Muscle of arm (tissue), 12 donors: ENCODE results near the gene SERINC2. TPM values are rescaled to one million over a fixed set of nuclear protein-coding genes. Genes with fewer than 3 reads are reported as not detected.
A peak's percentile ranks its signal among the peaks of the same experiment; 100 is the strongest.

ENCODE experiments used
- DNase-seq: peaks from one replicate; pipeline ENCODE4 v3.0.0-alpha.2; 2013
- polyA plus RNA-seq, 12 donors: library from polyadenylated mRNA; unstranded; fragments of 120-200 nt; gene quantifications; one replicate each; pipeline ENCODE4 v1.2.1, GENCODE V29; 2013; ENCODE audit not compliant: insufficient read length in 12 of 12

The SERINC2 gene
- polyA plus RNA-seq, 12 donors: 23.6 to 44.2 (median 32.3) TPM; not detected in 1

DNA sequence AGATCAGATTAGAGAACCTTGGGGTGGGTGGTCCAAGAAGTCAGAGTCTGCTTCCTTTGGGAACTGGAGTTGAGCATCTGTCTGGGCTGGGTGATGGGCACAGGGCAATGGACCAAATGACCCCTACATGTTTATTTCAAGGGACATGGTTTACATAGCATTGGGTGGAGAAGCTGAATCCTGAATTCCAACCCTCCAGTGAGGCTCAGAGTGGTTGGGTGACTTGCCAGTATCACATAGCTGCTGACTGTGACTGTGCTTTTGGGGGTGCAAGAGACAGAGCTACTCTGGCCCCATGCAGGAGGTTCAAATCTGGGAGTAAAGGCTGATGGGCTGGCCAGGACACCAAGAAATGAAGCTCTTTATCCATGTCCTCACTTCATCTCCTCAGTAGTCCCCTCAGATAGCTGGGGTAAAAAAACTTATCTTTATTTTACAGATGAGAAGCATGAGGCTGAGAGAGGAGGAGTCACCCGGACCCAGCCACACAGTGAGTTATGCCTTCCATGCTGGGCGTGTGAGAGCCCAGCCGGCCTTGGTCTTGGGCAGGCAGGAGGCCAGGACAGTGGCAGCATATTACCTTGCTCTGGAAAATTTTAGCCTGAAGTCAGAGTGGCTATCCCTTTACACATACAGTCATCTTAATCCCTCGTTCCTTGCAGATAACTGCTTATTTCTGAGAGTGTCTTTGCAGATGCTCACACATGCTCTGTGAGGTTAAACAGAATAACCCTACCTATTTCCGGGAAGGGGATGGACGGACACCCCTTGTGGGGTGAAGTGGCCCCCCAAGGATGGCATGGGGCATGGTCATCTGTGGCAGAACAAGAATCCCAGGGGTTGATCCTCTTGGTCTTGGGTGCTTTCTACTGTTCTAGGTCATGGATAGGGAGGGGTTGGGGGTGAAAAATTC lies 2.8 kb upstream of the SERINC2 start:
- no peak for DNase-seq

DNA sequence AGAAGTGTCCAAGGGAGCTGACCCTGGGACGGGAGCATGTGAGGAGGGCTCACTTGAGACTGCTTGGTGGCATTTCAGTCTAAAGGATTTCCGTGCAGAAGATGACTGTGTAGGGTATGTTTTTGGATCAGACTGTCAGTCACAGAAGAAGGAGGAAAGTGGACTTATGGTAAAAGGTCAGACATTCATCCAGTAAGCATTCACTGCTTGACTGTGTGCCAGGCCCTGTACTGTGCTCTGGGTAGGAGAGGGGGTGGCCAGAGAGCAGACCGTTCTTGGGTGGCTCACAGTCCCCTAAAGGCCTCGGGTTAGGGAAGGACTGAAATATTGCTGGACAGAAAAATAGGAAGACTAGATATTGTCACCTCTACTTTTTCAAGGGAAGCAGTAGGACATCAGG lies 2.1 kb upstream of the SERINC2 start:
- DNase-seq: no peak

DNA sequence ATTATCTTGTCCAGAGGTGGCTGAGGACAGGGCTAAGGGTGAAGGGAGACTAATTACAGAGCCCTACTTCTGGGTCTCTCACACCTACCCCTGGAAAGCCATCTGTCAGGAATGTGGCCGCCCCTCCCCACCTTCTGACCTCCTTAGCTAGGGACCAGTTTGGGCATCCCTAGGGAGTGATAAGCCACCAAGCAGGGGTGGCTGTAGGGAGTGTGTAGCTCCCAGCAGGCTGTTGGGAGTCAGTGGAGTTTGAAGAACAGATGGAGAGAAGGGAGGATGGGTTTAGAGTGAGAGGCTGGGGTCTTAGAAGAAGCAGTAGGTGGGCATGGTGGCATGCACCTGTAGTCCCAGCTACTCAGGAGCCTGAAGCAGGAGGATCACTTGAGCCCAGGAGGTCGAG lies 808 bp upstream of the SERINC2 start:
- DNase-seq: no peak

DNA sequence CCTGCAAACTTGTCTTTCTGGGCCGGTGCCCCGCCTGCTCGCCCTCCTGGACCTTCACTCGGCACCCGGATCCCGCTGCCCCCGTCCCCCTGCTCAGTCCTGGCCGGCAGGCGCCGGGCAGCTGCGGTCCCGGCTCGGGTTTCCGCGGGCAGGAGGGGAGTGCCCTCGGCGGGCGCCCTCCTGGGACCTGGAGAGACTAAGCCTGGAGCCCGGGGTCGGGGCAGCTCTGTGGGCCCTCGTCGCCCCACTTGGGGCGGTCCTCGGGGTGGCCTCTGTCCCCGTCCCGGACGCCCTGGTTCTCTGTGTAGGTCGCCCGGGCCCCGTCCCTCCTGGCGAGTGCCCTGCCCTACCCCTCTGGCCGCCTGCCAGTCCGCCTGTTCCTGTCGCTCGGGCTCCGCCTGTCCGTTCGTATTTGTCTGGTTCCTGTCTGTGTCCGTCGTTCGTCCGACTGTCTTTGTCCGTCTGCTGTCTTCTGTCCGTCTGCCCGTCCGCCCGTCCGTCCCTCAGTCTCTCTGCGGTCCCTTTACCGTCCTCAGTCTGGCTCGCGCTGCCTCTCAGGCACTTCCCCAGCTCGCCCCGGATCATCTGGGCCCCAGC lies 490 bp downstream of the SERINC2 start:
- peak; percentile 65 for DNase-seq

DNA sequence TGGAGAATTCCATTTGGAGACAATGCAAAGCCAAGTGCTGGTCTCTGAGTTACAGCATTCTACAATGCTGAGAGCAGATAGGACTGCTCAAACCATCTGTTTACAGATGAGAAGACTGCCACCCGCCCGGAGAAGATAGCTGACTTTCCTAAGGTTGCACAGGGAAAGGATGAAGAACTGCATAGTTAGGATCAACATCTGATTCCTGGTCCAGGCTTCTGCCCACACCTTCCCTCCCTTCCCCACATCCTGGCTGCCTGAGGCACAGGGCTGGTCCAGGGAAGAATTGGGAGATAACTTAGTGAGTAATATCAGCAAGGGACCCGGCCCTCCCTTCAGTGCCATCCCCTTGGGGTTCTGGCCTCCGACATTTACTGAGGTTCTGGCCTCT lies 2.0 kb downstream of the SERINC2 start:
- DNase-seq: no peak

DNA sequence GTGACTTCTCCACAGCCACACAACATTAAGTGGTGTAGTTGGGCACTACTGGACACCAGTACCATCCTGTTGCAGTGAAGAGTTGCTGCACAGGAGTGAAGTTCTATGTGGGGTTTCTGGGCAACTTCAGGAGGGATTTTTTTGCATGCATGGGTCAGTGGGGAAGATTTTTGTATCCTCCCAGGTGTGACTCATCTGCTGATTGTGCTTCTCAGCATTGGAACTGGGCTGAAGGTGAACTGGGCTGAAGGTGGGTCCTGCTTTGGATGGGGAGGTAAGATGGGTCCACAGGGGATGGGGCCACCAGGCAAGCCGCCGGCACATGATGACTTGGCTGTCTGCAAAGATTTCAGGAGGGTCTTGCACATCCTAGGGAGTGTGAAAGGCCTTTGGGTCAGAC lies 2.6 kb downstream of the SERINC2 start:
- no peak for DNase-seq

DNA sequence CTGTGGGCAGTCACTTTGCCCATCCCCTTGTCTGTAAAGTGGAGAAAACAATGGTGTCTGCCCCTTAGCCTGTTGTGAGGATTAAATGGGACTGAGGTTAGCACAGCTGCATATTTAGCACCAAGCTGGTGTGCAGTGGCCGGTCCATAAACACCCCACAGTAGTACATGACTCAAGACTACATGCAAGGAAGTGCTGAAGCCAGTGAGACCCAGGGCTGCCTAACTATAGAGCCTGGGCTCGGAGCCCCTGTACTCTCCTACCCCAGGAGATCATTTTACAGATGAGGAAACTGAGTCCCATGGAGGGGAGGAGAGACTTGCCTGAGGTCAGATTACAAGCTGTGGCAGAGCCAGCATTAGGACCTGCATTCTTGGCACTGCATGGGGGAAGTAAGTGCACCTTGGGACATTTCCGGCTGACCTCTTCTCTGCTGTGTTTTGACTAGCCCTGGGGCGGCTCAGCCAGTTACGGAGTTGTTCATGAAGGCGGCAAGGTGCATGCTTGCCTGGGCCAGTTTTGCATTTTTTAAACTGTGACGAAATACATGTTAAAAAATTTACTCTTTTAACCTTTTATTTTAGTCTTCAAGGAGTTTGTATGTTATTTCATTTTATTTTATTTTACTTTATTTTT lies 3.2 kb downstream of the SERINC2 start:
- DNase-seq: no peak

DNA sequence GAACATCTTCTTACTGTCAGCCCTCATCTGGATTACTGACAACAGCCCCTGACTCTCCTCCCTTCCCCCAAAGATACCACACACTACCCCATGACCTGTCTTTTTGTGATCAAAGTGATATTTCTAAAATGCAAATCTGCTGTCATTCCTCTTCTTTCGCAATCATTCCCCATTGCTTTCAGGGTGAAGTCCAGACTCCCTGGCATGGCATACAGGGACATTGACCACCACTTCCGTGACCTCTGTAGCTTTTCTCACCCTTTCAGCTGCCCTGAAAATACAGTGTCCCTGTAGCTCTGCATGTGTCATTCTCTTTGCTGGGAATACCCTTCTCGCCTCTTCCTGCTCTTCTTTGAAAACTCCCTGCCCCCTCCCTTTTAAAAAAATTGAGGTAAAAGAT lies 4.1 kb downstream of the SERINC2 start:
- no peak for DNase-seq

DNA sequence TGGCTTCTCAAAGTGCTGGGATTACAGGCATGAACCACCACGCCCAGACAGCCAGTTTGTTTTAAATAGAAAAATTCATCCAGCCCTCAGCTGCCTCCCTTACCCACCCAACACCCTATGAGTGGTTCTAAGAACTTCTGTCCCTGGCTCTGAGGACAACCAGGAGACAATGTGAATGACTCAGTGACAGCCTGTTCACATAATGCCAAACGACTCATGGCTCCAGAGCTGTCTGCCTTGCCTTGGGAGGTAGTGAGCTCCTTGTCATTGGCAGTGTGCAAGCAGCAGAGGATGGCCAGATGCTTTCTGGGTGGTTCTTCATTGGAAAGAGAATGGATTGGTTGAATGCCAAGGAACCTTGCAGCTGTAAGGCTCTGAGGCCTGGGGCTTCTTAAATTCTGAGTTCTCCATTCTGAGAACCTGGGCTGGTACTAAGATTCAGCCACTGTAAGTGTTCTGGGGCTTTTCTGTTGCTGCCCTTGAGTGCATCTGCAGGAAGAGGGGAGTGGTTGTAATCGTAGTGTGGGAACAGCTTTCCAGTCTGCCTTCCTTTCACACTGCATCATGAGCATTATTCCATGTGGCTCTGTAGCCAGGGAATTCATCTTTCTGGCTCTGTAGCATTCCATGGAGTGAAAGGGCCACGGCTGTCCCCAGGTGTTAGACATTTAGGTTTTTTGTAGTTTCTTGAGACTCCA lies 5.8 kb downstream of the SERINC2 start:
- DNase-seq: no peak

DNA sequence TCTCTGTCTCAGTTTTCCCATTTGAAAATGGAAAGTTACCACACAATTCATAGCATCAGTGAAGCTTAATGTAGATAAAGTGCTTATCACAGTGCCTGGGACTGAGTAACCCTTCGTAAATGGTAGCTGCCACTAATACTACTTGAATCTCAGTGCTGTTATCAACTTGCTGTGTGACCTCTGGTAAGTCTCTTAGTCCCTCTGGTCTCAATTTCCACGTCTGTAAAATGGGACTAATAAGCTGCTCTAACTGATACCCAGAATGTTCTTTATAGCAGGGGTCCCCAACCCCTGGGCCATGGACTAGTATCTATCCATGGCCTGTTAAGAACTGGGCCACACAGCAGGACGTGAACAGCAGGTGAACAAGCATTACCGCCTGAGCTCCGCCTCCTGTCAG lies 7.7 kb downstream of the SERINC2 start:
- DNase-seq: no peak

DNA sequence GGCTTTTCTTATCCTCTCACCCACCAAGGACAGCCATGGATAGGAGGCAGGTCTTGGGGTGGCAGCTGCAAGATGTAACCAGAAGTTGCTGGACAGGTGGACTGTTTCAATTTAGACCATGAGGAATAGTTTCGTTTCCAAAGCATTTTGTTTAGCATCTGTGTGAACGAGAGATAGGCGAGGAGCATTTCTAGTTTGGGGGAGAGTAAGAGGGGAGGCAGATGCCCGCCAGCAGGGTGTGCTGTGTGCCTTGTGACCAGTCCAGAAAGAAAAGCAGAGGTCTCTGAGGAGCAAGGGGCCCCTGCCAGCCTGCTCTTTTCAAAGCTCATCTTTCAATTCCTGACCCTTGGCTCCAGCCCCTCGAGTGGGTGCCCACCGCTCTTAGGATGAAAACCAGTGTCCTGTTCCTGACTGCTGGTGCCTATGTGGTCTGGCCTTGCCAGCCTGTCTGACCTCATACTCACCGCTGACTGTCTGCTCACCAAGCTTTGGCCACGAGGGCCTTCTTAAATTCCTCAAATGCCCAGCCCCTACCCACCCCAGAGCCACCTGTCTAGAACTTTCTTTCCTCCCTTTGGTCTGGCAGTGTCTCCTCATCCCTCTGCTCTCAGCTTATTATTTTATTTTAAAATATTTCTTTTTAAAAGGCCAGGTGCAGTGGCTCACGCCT lies 8.5 kb downstream of the SERINC2 start:
- DNase-seq: no peak

DNA sequence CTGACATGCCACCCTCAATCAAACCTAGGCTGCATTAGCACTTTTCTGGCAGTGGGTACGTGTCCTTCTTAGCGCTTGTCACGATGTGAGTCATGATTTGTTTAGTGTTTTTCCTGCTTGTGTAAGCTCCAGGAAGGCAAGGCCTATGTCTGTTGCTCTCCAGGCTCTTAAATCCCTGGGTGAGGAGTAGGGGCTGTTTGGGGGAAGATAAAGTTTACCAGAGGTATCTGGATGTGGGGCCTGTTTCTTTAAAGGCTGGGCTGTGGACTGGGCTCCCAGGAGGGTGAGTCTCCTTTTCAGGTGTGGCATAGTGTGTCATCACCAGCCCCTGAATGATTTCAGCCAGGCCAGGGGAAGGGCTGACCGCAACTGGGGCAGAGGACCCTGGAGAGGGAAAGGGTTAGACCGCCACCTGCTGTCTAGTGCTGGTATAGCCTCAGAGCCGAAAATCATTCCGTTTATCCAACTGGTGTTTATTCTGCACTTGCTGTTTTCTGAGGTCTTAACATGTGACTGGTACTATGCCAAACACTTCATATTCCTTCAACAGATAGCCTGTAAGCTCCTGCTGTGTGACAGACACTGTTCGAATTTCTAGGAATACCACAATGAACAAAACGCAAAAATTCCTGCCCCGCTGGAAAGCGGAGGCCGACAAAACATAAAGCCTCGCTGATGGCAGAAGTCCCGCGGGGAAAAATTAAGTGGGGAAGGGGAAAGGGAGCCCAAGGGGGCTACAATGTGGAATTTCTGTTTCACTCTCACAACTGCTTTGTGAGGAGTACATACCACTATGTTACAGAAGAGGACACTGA lies 9.7 kb downstream of the SERINC2 start:
- peak; percentile 74 for DNase-seq

DNA sequence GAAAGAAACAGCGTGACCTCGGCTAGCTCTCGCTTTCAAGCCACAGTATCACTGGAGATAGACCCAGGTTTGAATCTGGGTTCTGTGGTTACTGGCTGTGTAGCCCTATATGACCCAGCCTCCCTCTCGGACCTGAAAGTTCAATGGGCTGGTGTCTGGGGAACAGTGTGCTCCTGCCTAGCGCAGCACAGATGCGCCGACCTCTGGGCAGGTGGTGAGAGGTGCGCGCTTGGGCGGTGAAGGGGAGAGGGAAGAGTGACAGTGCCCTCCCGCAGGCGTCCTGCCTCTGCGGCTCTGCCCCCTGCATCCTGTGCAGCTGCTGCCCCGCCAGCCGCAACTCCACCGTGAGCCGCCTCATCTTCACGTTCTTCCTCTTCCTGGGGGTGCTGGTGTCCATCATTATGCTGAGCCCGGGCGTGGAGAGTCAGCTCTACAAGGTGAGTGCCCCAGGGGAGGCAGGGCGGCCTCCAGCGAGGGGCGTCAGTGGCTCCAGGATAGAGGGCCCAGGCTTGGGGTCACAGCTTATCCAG lies 10.5 kb downstream of the SERINC2 start:
- DNase-seq: no peak

DNA sequence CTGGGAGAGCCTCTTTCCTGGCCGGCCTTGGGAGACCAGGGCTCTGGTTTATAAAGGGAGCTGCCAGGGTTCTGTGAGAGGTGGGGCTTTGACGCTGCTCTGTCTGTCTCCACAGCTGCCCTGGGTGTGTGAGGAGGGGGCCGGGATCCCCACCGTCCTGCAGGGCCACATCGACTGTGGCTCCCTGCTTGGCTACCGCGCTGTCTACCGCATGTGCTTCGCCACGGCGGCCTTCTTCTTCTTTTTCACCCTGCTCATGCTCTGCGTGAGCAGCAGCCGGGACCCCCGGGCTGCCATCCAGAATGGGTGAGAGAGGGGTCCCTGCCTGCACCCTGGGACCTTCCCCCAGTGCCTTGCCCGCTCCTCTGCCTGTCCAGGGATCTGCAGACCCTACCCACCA lies 11.6 kb downstream of the SERINC2 start:
- DNase-seq: no peak

DNA sequence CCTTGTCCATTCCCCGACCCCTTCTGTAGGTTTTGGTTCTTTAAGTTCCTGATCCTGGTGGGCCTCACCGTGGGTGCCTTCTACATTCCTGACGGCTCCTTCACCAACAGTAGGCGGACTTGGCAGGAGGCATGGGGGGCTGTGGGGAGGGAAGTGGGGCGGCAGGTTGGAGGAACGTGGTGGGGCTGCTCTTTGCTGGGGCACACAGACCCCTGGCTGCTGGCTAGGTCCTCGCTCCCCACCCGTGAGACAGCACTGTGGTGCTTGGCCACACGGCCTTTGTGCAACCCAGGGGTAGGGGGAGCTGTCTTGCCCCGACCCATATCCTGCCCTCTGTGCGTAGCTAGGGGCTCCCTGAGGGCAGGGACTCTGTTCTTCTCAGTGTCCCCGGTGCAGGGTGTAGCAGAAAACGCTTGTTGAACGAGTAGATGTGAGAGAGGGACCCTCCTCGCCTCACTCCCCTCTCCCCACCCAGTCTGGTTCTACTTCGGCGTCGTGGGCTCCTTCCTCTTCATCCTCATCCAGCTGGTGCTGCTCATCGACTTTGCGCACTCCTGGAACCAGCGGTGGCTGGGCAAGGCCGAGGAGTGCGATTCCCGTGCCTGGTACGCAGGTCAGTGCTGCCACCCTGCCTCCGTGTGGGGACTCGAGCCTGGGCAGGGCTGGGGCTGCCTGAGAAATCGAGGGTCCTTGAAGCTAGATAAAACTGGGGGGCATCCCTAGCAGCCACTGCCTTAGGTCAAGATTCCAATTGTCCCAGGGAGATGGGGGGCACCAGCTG lies 12.5 kb downstream of the SERINC2 start:
- DNase-seq: no peak

DNA sequence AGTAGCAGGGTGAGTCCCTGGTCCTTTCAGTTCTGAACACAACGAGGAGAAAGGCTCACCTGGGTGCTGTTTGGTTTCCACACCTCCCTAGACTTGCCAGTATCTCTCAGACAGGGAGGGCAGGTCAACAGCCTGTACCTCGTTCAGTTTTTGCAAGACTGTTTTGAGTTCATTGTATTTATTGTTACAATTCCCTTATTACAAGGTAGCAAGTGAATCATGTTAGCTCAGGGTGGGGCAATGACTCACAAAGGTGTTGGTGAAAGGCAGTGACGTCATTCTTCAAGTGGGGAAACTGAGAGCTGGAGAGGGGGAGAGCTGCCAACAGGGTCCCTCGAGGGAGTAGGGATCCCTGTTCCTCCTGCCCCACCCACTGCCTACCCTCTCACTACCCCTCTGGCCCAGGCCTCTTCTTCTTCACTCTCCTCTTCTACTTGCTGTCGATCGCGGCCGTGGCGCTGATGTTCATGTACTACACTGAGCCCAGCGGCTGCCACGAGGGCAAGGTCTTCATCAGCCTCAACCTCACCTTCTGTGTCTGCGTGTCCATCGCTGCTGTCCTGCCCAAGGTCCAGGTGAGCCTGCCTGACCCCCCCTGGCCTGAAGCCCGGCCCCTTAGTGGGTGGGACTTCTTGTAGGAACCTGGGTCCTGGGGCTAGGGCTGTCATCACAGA lies 13.4 kb downstream of the SERINC2 start:
- no peak for DNase-seq

DNA sequence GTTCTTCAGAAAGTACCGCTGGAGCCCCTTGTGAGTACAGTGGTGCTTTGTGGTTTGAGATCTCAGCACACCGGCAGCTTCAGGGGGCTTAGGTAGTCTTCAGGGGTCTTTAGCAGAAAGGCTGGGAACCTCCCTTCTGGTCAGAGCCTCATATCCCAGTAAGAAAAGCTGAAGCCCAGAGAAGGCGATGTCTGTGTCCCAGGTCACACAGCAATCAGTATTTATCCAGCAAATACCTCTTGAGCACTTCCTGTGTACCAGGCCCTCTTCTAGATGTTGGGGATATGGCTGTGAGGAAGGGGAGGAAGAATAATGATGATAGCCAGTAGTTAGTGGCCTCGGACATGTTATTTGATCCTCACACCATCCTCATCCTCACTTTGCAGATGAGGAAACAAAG lies 14.3 kb downstream of the SERINC2 start:
- no peak for DNase-seq

DNA sequence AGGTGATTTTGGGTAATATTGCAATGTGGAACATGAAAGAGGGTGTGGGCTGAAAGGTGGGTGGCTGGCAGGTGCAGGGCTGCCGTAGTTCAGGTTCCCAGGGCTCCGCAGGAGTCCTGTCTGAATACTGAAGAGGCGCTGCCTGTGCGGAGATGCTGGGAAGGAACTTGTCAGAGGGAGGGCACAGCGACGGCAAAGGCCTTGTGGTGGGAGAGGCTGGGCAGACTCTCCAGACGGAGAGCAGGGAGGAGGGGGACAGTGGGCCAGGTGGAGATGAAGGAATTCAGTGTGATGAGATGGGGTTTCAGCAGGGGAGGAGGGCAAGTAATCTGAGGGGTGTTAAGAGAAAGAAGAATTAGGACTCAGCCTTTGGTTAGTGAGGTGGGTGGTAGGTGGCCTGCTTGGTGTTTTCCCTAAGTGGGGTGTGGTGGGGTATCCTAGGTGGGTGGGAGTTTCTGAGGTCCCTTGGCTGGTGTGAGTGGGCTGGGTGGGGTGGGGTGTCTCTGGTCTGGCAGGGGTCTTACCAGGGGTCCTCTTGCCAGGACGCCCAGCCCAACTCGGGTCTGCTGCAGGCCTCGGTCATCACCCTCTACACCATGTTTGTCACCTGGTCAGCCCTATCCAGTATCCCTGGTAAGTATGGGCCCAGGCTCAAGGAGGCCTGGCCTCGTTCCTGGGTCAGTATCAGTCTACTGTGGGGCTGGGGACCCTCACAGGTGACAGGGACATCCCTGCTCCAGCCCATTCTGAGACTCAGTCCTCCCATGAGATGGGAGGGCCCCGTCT lies 15.6 kb downstream of the SERINC2 start:
- DNase-seq: no peak
